Endodermal cell (in vitro differentiated cells): ENCODE measurements around the gene DUSP16. TPM values are rescaled to one million over a fixed set of nuclear protein-coding genes. Genes with fewer than 3 reads are reported as not detected.

Source experiments
- DNase-seq: peaks from one replicate; pipeline ENCODE4 v3.0.0-alpha.2; 2017
- H3K27ac ChIP-seq: 2 replicates; pipeline ENCODE4 v1.5.1; 2013; ENCODE audit warnings: mild to moderate bottlenecking, low read depth, low read length, moderate library complexity
- H3K27me3 ChIP-seq: 2 replicates; pipeline ENCODE4 v1.6.1; 2013; ENCODE audit warnings: mild to moderate bottlenecking, low read length, moderate library complexity; ENCODE audit not compliant: insufficient read depth, control insufficient read depth, poor library complexity, severe bottlenecking
- H3K36me3 ChIP-seq: 2 replicates; pipeline ENCODE4 v1.7.0; 2013; ENCODE audit warnings: mild to moderate bottlenecking, low read length, moderate library complexity; ENCODE audit not compliant: control insufficient read depth, insufficient read depth
- H3K4me1 ChIP-seq: one replicate; pipeline ENCODE4 v1.7.0; 2013; ENCODE audit warnings: low read length; ENCODE audit not compliant: control insufficient read depth, insufficient read depth
- H3K4me3 ChIP-seq: 2 replicates; pipeline ENCODE4 v1.5.1; 2013; ENCODE audit warnings: mild to moderate bottlenecking, low read length, moderate library complexity
- H3K9ac ChIP-seq: 2 replicates; pipeline ENCODE4 v1.6.1; 2013; ENCODE audit warnings: mild to moderate bottlenecking, low read length, moderate library complexity; ENCODE audit not compliant: poor library complexity, severe bottlenecking; ENCODE audit errors: extremely low read depth
- H3K9me3 ChIP-seq: 2 replicates; pipeline ENCODE4 v1.6.1; 2013; ENCODE audit warnings: mild to moderate bottlenecking, low read length, moderate library complexity; ENCODE audit not compliant: control insufficient read depth
- H3K27ac Mint-ChIP-seq: 2 replicates; pipeline ENCODE4 v1.8.0; 2020; ENCODE audit warnings: mixed read lengths
- H3K27me3 Mint-ChIP-seq: 2 replicates; pipeline ENCODE4 v1.8.0; 2021; ENCODE audit warnings: mild to moderate bottlenecking, mixed read lengths; ENCODE audit not compliant: insufficient read depth
- H3K36me3 Mint-ChIP-seq: 2 replicates; pipeline ENCODE4 v1.8.0; 2020; ENCODE audit warnings: low read depth, mixed read lengths
- H3K4me1 Mint-ChIP-seq: 2 replicates; pipeline ENCODE4 v1.8.0; 2020; ENCODE audit warnings: mixed read lengths
- H3K4me3 Mint-ChIP-seq: 2 replicates; pipeline ENCODE4 v1.8.0; 2020; ENCODE audit warnings: mild to moderate bottlenecking, moderate library complexity, mixed read lengths
- H3K9me3 Mint-ChIP-seq: 2 replicates; pipeline ENCODE4 v1.8.0; 2020; ENCODE audit warnings: mild to moderate bottlenecking, mixed read lengths
- CTCF ChIP-seq: fragments of 200-600 bp; sonication (generic); conservative IDR thresholded peaks from 2 replicates; pipeline ENCODE4 v1.5.0; 2021; ENCODE audit warnings: antibody characterized with exemption, mild to moderate bottlenecking
- WGBS, 2 experiments: methylation state at CpG; one replicate each; pipeline versions ENCODE4 v1.1.5 to v1.1.7; 2013; ENCODE audit warnings: missing lambda C conversion rate in 2 of 2, mixed read lengths in 1 of 2; ENCODE audit not compliant: insufficient coverage in 1 of 2, insufficient read length in 1 of 2; 5-methylcytosine and 5-hydroxymethylcytosine counted together
- total RNA-seq, 2 donors: library from RNA; stranded (reverse); fragmentation: NEBNext Ultra II Directional in 1 of 2; extraction: Animal tissue kit (Norgen Biotek cat#: 25700) in 1 of 2; gene quantifications; 2 replicates in 1 of 2; 3 replicates in 1 of 2; pipeline ENCODE4 v1.2.1, GENCODE V29; 2021

DUSP16 gene
- total RNA-seq, 2 donors from 2014 or later, result 28.1 to 42.5 TPM

GRCh38 chr12:12531194-12531593, 31.5 kb downstream of the DUSP16 start:
- Mint-ChIP-seq H3K9me3 (no peaks in the 10 kb centered on the region), H3K27ac (no peak overlapping the region), H3K27me3 (no peaks in the 10 kb centered on the region), H3K4me1 (peaks cover 37% of the 10 kb centered on the region), H3K4me3 (no peak overlapping the region), H3K36me3 (peaks cover 9% of the 10 kb centered on the region)
- H3K9ac ChIP-seq, result no peak overlapping the region
- WGBS, 2 experiments, result 100% methylated on average over 1 of the region's 2 CpGs; no CpG with 5 or more reads in 1 of the 2 experiments
- H3K27ac ChIP-seq, result no peak overlapping the region
- no peaks in the 10 kb centered on the region for H3K27me3 ChIP-seq
- H3K9me3 ChIP-seq, result no peaks in the 10 kb centered on the region
- H3K36me3 ChIP-seq, result no peaks in the 10 kb centered on the region
- no peak for TF ChIP-seq CTCF
- peaks cover 16% of the 10 kb centered on the region for H3K4me1 ChIP-seq
- DNase-seq, result no peak
- H3K4me3 ChIP-seq, result no peak overlapping the region

- no peaks in the 10 kb centered on the region for H3K27me3 Mint-ChIP-seq
- H3K4me1 ChIP-seq, result peaks cover 17% of the 10 kb centered on the region
- no peaks in the 10 kb centered on the region for H3K9me3 Mint-ChIP-seq
- no peaks in the 10 kb centered on the region for H3K27me3 ChIP-seq
- no peak overlapping the region for H3K4me3 Mint-ChIP-seq
- H3K36me3 ChIP-seq, result no peaks in the 10 kb centered on the region
- no peak for DNase-seq
- no peak overlapping the region for H3K4me3 ChIP-seq
- no peak overlapping the region for H3K27ac Mint-ChIP-seq
- WGBS, 2 experiments, result 86% methylated on average over 1 of the region's 2 CpGs; no CpG with 5 or more reads in 1 of the 2 experiments
- H3K4me1 Mint-ChIP-seq, result peaks cover 41% of the 10 kb centered on the region
- no peak overlapping the region for H3K27ac ChIP-seq
- peaks cover 9% of the 10 kb centered on the region for H3K36me3 Mint-ChIP-seq
- no peak for TF ChIP-seq CTCF
- no peaks in the 10 kb centered on the region for H3K9me3 ChIP-seq
- H3K9ac ChIP-seq, result no peak overlapping the region
Measured at GRCh38 chr12:12529783-12530421, 32.8 kb downstream of the DUSP16 start.

GRCh38 chr12:12528361-12529270, 34.0 kb downstream of the DUSP16 start:
- Histone ChIP-seq H3K27me3 (no peaks in the 10 kb centered on the region), H3K4me3 (no peak overlapping the region), H3K4me1 (peaks cover 26% of the 10 kb centered on the region), H3K9me3 (no peaks in the 10 kb centered on the region), H3K27ac (no peak overlapping the region), H3K36me3 (no peaks in the 10 kb centered on the region), H3K9ac (no peak overlapping the region)
- Mint-ChIP-seq H3K9me3 (no peaks in the 10 kb centered on the region), H3K36me3 (peaks cover 9% of the 10 kb centered on the region), H3K4me1 (peaks cover 41% of the 10 kb centered on the region), H3K27me3 (no peaks in the 10 kb centered on the region), H3K27ac (peak overlapping the region; percentile 63), H3K4me3 (no peak overlapping the region)
- DNase-seq, result no peak
- TF ChIP-seq CTCF, result no peak
- 88 to 100% methylated on average over 2 to 6 of the region's 6 CpGs for WGBS, 2 experiments
